ENCODE results near the gene DIO3.

DNA sequence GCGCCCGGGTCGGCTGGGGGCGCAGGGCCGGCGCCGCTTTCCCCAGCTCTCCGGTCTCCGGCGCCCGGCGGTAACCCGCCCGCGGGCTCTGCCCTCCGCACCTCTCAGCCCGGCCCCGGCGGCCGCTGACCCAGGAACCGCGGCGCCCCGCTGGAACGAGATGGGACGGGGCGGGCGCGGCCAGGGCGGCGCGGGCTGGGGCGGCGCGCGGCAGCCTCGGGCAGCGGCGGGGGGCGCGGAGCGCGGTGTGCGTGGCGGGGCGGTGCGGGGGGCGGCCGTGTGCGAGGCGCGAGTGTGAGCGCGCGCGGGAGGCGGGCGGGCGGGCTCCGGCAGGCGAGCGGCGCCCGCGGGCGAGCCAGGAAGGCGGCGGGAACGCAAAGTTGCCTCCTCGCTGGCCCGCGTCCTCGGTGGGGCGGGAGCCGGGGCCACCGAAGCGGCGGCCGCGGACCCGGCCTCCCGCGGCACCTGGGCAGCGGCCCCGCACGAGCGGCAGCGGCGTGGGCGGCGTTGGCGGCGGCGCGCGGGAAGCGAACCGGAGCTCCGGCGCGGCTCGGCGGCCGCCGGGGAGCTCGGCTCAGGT is 671 bp upstream of the DIO3 start:
- TF ChIP-seq POLR2A (IDR thresholded peaks at IDR 0.05; ENCODE audit: low read depth, low read length) (no peak), RFX5 (IDR thresholded peaks at IDR 0.05; ENCODE audit: low read depth, low read length) (no peak)
- TF ChIP-seq, protein P1, sequence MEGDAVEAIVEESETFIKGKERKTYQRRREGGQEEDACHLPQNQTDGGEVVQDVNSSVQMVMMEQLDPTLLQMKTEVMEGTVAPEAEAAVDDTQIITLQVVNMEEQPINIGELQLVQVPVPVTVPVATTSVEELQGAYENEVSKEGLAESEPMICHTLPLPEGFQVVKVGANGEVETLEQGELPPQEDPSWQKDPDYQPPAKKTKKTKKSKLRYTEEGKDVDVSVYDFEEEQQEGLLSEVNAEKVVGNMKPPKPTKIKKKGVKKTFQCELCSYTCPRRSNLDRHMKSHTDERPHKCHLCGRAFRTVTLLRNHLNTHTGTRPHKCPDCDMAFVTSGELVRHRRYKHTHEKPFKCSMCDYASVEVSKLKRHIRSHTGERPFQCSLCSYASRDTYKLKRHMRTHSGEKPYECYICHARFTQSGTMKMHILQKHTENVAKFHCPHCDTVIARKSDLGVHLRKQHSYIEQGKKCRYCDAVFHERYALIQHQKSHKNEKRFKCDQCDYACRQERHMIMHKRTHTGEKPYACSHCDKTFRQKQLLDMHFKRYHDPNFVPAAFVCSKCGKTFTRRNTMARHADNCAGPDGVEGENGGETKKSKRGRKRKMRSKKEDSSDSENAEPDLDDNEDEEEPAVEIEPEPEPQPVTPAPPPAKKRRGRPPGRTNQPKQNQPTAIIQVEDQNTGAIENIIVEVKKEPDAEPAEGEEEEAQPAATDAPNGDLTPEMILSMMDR (conservative IDR thresholded peaks at IDR 0.05; ENCODE audit: low read depth, low read length): no peak

Data from IMR-90 (cell line).